Measurements from ENCODE around the gene ZNF366.
"Not testable (repeated sequence)": the region's sequence is repeated elsewhere in the genome, so short reads cannot be mapped to it uniquely, and the experiment has no call there.

The ZNF366 gene

DNA sequence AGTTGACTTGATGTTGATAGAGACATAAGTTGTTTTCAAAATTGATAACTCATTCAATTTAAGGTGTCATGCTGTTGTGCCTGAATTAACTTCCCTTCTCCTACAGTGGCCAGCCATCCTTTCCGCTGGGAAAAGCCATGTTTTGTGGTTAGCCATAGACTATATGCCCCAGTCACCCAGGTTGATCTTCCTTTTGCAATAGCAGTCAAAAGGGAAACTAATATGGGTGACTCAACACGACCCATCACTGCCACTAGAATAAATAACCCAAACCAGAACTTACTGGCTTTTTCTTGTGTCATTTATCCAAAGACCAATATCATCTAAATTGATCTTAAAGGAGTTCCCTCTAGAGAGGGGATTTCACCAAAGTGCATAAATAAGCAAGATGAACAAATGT is 99.7 kb downstream of the ZNF366 start:
- DNase-seq (ENCODE audit: low spot score): no peak

DNA sequence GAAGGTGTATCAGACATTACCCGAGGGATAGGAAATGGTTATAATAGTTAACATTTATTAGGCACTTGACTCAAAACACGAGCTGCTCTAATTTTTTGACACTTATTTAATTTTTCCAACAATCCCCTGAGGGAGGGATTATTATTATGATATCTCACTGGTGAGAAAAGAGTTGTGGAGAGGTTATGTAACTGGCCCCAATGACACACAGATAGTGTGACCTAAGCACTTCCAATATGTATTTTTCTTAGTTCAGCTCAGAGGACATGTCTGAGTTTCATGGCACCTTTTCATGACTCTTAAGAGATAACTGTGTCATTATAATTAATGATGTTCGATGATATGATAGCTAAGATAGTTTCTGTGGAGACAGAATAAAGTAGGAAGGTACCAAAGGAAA is 100.1 kb downstream of the ZNF366 start:
- DNase-seq (ENCODE audit: low spot score): no peak

DNA sequence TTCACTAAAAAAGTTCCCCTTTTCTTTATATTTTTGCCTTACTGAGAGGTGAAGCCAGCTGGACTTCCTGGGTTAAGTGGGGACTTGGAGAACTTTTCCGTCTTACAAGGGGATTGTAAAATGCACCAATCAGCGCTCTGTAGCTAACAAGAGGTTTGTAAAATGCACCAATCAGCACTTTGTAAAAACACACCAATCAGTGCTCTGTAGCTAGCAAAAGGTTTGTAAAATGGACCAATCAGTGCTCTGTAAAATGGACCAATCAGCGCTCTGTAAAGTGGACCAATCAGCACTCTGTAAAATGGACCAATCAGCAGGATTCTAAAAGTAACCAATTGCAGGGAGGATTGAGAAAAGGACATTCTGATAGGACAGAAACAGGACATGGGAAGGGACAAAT is 102.4 kb downstream of the ZNF366 start:
- not testable (repeated sequence) for DNase-seq (ENCODE audit: low spot score)

DNA sequence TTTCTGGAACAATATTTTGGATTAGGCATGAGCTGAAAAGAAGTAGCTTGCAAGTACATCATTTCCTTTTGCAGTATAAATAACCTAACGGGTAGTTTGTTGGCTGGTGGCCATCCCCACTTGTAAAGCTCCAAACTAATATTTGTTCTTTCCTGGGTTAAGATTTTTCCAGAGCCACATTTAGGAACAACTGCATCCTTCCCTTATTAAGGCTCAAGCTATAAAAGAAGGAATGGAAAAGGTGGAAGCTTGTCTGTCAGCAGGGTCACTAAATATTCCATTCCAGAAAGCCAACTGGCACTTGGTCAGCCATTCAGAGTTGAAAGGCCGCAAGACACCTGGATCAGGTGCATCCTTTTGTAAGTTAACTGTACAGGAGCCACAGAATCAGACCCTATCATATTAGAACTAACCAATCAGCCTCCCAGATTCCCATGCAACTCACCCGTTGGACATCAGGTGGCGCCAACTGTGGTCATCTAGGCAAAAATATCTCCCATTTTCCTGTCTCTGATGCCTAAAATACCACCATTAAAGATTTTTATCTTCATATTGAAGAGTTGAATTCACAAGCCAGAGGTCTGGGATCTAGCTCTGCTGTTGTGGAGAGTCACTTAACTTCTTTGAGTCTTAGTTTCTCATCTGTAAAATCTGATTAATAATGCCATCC is 104.1 kb downstream of the ZNF366 start:
- no peak for DNase-seq (ENCODE audit: low spot score)

DNA sequence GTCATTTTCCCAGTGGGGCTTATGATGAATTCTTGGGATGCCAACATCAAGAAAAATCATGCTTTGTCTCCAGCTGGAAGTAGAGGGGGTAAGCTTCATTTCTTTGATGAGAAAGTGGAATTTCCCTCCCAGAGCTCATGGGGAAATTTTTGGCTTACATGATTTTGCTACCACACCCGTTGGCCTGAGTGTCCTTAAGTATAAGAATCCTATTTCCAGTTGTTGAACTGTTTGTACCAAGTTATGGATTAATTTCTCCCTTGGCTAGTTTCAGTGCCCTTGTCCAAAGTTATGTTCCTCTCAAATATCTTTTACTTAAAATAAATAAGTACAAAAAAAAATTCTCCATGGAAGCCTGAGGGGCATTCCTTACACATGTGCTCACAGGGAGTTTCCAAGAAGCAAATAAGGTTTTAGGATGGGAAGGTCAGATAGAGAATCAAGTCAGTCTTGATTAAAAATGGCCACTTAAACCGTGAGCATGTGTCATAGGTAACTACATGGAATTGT is 104.8 kb downstream of the ZNF366 start:
- DNase-seq (ENCODE audit: low spot score): no peak

DNA sequence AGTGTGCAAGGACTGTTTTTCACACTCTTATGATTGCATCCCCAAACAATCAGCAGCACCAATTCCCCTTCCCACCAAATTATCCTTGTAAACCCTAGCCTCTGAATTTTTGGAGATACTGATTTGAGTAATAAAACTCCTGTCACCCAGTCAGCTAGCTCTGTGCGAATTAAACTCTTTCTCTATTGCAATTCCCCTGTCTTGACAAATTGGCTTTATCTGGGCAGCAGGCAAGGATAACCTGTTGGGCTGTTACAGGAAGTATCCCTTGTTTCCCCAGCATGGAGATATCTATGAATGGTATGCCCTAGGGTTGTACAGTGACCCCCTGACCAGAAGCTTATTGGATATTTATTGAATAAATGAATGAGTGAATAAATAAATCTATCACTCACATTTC is 106.3 kb downstream of the ZNF366 start:
- DNase-seq (ENCODE audit: low spot score): no peak

DNA sequence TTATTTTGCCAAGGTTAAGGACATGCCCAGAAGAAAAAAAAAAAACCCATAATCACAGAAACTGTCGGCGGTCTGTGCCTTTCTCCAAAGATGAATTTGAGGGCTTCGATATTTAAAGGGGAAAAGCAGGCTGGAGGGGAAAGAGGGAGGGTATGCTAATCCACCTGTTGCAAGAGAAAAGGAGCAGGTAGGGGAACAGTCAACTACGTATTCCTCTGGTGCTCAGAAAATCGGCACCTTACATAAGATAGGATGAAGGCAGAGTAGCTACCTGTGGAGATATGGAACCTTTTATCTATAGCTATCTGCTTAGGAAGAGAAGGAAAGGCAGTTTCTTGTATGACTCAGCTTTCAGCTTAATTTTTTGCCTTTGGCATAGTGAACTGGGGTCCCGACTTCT is 109.4 kb downstream of the ZNF366 start:
- no peak for DNase-seq (ENCODE audit: low spot score)

DNA sequence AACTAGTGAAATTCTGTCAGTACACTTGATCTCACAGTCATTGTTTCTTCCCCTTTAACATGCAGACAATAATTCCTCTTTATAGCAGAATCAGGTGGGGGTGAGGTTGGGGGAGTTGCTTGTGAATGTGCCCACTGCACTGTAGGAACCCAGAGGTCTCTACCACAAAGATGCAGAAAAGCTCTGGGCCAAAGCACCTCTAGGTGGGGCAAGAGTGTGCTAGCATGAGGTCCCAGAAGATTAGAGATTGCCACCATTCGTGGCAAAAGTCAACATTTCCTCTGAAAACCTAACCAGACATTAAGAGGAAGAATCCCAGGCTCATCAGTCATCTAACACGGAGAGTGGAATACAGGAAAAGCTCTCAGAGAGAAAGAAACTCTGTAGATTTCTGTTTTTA is 112.5 kb downstream of the ZNF366 start:
- DNase-seq (ENCODE audit: low spot score): no peak

DNA sequence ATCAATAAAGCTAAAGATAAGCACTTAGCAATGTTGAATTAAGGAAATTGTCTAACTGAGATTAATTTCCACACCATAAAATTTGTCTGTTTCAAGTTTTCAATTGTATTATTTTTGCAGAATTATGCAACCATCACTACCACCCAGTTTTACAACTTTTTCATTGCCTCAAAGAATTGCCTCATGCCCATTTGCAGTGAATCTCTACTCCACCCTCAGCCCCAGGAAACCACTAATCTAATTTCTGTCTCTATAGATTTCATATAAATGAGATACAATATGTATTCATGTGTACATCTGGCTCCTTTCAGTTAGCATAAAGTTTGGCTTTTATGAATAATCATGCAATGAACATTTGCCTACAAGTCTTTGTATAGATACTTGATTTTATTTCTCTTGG is 114.2 kb downstream of the ZNF366 start:
- no peak for DNase-seq (ENCODE audit: low spot score)

Data from activated CD4-positive, alpha-beta T cell treated with anti-CD3 and anti-CD28 coated beads, Interleukin-2, Interleukin-4, amounts not matched to agents 100 ng/mL and 50 ng/mL, durations not matched to agents 16 hours and 8 hours (primary cell).